Measurements from ENCODE around the gene HDHD2. TPM values are rescaled to one million over a fixed set of nuclear protein-coding genes. Genes with fewer than 3 reads are reported as not detected.

The HDHD2 gene
- total RNA-seq, 1 donor from 2014 or later = 47.2 TPM

DNA sequence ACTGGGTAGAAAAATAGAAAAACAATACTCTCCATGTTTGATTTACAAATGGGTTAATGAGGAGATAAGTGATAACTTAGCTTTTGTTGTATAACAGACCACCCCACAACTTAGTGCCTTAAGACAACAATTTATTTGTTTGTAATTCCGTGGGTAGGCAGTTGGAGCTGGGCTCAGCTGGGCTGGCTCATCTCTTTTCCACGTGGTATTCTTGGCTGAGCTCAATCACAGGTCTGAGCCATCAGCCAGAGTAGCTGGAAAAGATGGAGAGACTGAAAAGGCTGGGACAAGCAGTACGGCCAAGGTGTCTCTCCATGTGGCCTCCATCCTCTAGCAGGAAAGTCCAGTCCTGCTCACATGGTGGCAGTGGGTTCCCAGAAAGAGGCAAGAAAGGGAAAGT lies 82.7 kb downstream of the HDHD2 start:
- H3K27ac Mint-ChIP-seq = no peak overlapping the region
- no peaks in the 10 kb centered on the region for H3K4me1 Mint-ChIP-seq (ENCODE audit: low read depth)
- no peaks in the 10 kb centered on the region for H3K36me3 Mint-ChIP-seq (ENCODE audit: insufficient read depth)
- DNase-seq (ENCODE audit: low spot score, unreplicated experiment) = no peak
- TF ChIP-seq, protein P1, sequence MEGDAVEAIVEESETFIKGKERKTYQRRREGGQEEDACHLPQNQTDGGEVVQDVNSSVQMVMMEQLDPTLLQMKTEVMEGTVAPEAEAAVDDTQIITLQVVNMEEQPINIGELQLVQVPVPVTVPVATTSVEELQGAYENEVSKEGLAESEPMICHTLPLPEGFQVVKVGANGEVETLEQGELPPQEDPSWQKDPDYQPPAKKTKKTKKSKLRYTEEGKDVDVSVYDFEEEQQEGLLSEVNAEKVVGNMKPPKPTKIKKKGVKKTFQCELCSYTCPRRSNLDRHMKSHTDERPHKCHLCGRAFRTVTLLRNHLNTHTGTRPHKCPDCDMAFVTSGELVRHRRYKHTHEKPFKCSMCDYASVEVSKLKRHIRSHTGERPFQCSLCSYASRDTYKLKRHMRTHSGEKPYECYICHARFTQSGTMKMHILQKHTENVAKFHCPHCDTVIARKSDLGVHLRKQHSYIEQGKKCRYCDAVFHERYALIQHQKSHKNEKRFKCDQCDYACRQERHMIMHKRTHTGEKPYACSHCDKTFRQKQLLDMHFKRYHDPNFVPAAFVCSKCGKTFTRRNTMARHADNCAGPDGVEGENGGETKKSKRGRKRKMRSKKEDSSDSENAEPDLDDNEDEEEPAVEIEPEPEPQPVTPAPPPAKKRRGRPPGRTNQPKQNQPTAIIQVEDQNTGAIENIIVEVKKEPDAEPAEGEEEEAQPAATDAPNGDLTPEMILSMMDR (IDR thresholded peaks at IDR 0.05; ENCODE audit: unreplicated experiment) = no peak
- H3K9me3 Mint-ChIP-seq (ENCODE audit: low read depth) = no peaks in the 10 kb centered on the region
- H3K4me3 Mint-ChIP-seq (ENCODE audit: low read depth) = no peak overlapping the region
- no peaks in the 10 kb centered on the region for H3K27me3 Mint-ChIP-seq

DNA sequence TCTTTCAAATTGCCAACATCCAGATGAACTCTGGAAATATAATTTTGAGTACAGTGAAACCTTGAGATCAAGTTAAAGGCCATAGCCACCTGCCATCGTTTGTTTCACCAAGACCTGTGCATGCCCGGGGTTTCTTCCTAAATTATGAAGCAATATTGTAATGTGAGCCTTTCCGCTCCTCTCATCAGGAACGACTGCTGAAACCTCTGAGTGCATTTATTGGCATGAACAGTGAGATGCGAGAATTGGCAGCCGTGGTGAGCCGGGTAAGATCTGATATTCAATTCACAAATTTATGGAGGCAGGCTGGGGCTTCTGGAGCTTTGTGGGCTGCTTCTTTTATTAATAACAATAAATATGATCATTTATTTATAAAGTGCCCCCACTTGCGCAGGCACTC lies 87.2 kb downstream of the HDHD2 start:
- H3K27ac Mint-ChIP-seq = no peak overlapping the region
- H3K4me1 Mint-ChIP-seq (ENCODE audit: low read depth) = no peaks in the 10 kb centered on the region
- DNase-seq (ENCODE audit: low spot score, unreplicated experiment) = no peak
- no peaks in the 10 kb centered on the region for H3K27me3 Mint-ChIP-seq
- H3K36me3 Mint-ChIP-seq (ENCODE audit: insufficient read depth) = no peaks in the 10 kb centered on the region
- TF ChIP-seq, protein P1 (IDR thresholded peaks at IDR 0.05; ENCODE audit: unreplicated experiment) = no peak
- no peaks in the 10 kb centered on the region for H3K9me3 Mint-ChIP-seq (ENCODE audit: low read depth)
- H3K4me3 Mint-ChIP-seq (ENCODE audit: low read depth) = no peak overlapping the region

DNA sequence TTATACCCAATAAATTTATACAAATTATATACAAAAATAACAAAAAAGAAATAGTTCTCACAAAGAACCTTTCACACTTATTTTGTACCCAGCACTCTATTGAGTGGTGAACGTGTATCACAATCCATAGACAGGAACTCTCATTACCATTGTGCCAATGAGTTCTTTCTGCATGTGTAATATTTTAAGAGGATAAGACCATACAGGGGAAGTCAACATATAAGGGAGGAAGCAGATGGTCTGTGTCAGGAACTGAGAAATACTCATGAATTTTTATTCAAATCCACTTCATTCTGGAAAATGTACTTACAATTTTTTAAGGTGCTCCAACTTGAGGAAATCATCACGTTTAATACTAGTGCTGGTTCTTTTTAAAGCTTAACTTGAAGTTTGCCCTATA lies 87.8 kb downstream of the HDHD2 start:
- TF ChIP-seq, protein P1 (IDR thresholded peaks at IDR 0.05; ENCODE audit: unreplicated experiment) = no peak
- Mint-ChIP-seq H3K4me1 (ENCODE audit: low read depth) (no peaks in the 10 kb centered on the region), H3K9me3 (ENCODE audit: low read depth) (no peaks in the 10 kb centered on the region), H3K4me3 (ENCODE audit: low read depth) (no peak overlapping the region), H3K27me3 (no peaks in the 10 kb centered on the region), H3K27ac (no peak overlapping the region), H3K36me3 (ENCODE audit: insufficient read depth) (no peaks in the 10 kb centered on the region)
- no peak for DNase-seq (ENCODE audit: low spot score, unreplicated experiment)

Other genes with a start within 250 kb of the HDHD2 start
- 36.3 and 42.6 TPM in 2 replicates for gene PIAS2, start 233.0 kb downstream of the HDHD2 start, total RNA-seq
- 6.1 and 8.0 TPM in 2 replicates for gene KATNAL2, start 232.9 kb downstream of the HDHD2 start, total RNA-seq
- gene ELOA2, start 114.9 kb downstream of the HDHD2 start, total RNA-seq = not detected in 2 replicates
- 8.4 and 9.5 TPM in 2 replicates for gene IER3IP1, start 25.9 kb upstream of the HDHD2 start, total RNA-seq
- gene SKOR2, start 101.2 kb upstream of the HDHD2 start, total RNA-seq = not detected in 2 replicates

Data from progenitor cell of endocrine pancreas (in vitro differentiated cells).